Suprapubic skin (tissue), 3 donors: ENCODE measurements around the gene PIM1.

ENCODE experiments used
- POLR2A ChIP-seq, 2 donors: fragments of 450-650 bp; IDR thresholded peaks; one replicate each; pipeline ENCODE4 v1.6.1; 2017; ENCODE audit warnings: antibody characterized with exemption in 2 of 2, mild to moderate bottlenecking in 2 of 2, moderate library complexity in 2 of 2
- TF ChIP-seq, protein P1 (sequence below), 2 donors: fragments of 200-600 bp in 1 of 2; fragments of 450-650 bp in 1 of 2; sonication (generic) in 1 of 2; IDR thresholded peaks; one replicate each; pipeline ENCODE4 v1.5.1; 2016 to 2019; ENCODE audit warnings: antibody characterized with exemption in 2 of 2, mild to moderate bottlenecking in 1 of 2, moderate library complexity in 1 of 2

GRCh38 chr6:37202788-37203491 is 33.0 kb downstream of the PIM1 start:
- TF ChIP-seq POLR2A (IDR thresholded peaks at IDR 0.05): no peak
- TF ChIP-seq, protein P1, sequence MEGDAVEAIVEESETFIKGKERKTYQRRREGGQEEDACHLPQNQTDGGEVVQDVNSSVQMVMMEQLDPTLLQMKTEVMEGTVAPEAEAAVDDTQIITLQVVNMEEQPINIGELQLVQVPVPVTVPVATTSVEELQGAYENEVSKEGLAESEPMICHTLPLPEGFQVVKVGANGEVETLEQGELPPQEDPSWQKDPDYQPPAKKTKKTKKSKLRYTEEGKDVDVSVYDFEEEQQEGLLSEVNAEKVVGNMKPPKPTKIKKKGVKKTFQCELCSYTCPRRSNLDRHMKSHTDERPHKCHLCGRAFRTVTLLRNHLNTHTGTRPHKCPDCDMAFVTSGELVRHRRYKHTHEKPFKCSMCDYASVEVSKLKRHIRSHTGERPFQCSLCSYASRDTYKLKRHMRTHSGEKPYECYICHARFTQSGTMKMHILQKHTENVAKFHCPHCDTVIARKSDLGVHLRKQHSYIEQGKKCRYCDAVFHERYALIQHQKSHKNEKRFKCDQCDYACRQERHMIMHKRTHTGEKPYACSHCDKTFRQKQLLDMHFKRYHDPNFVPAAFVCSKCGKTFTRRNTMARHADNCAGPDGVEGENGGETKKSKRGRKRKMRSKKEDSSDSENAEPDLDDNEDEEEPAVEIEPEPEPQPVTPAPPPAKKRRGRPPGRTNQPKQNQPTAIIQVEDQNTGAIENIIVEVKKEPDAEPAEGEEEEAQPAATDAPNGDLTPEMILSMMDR (IDR thresholded peaks at IDR 0.05): no peak
